ENCODE data around the gene PARD3. TPM values are rescaled to one million over a fixed set of nuclear protein-coding genes. Genes with fewer than 3 reads are reported as not detected.
A peak's percentile ranks its signal among the peaks of the same experiment; 100 is the strongest.
"Not testable (repeated sequence)": the region's sequence is repeated elsewhere in the genome, so short reads cannot be mapped to it uniquely, and the experiment has no call there.

The PARD3 gene
- total RNA-seq, 2 donors from 2014 or later = 36.1 to 48.5 TPM

GRCh38 chr10:34796133-34796532 is 19.0 kb downstream of the PARD3 start:
- Histone ChIP-seq H3K27ac (peak overlapping the region in 1 of 4 donors; percentile 2), H3K4me1 (peaks cover 60% of the 10 kb centered on the region), H3K36me3 (replicated peaks in 1 of 2; ENCODE audit: insufficient read depth in 1 of 2, low read depth in 2 of 2) (no peaks in the 10 kb centered on the region), H3K27me3 (no peaks in the 10 kb centered on the region), H3K9me3 (no peaks in the 10 kb centered on the region), H3K4me3 (no peak overlapping the region)
- intact Hi-C loops (cut with DNase I) = loop anchor here (10.0 kb wide), 1 partner anchor 121 kb away; no protein-coding TSS in a partner anchor
- 42 to 43% methylated on average over 1 of the region's 1 CpG for WGBS, 2 donors
- ATAC-seq = no peak
- TF ChIP-seq CTCF (IDR thresholded peaks at IDR 0.05) = no peak
- TF ChIP-seq POLR2A (IDR thresholded peaks at IDR 0.05) = no peak
- no peak for DNase-seq

- Histone ChIP-seq H3K4me3 (no peak overlapping the region), H3K36me3 (replicated peaks in 1 of 2; ENCODE audit: insufficient read depth in 1 of 2, low read depth in 2 of 2) (no peaks in the 10 kb centered on the region), H3K27me3 (no peaks in the 10 kb centered on the region), H3K4me1 (peaks cover 60% of the 10 kb centered on the region), H3K27ac (peak overlapping the region in 3 of 4 donors; percentile 1 to 32 (median 29)), H3K9me3 (no peaks in the 10 kb centered on the region)
- no peak for TF ChIP-seq CTCF (IDR thresholded peaks at IDR 0.05)
- no peak for DNase-seq
- no peak for ATAC-seq
- intact Hi-C loops (cut with DNase I) = loop anchor here (10.0 kb wide), 1 partner anchor 121 kb away; no protein-coding TSS in a partner anchor
- 97% methylated on average over 6 of the region's 6 CpGs; no CpG with 5 or more reads in 1 of the 2 donors for WGBS, 2 donors
These were observed 19.8 kb downstream of the PARD3 start for GRCh38 chr10:34795334-34795733.

GRCh38 chr10:34794835-34795234 is 20.3 kb downstream of the PARD3 start:
- Histone ChIP-seq H3K4me1 (peaks cover 60% of the 10 kb centered on the region), H3K27ac (peak overlapping the region in 1 of 4 donors; percentile 1), H3K27me3 (no peaks in the 10 kb centered on the region), H3K36me3 (replicated peaks in 1 of 2; ENCODE audit: insufficient read depth in 1 of 2, low read depth in 2 of 2) (no peaks in the 10 kb centered on the region), H3K9me3 (no peaks in the 10 kb centered on the region), H3K4me3 (no peak overlapping the region)
- 62 to 66% methylated on average over 4 of the region's 4 CpGs for WGBS, 2 donors
- TF ChIP-seq POLR2A (IDR thresholded peaks at IDR 0.05) (no peak), CTCF (IDR thresholded peaks at IDR 0.05) (no peak)
- ATAC-seq (no peak), DNase-seq (peak in 1 of 4 donors; percentile 30)
- intact Hi-C loops (cut with DNase I) = loop anchor here (10.0 kb wide), 1 partner anchor 120 kb away; no protein-coding TSS in a partner anchor

- intact Hi-C loops (cut with DNase I) = loop anchor here (10.0 kb wide), 1 partner anchor 119 kb away; no protein-coding TSS in a partner anchor
- H3K4me3 ChIP-seq; H3K27me3 ChIP-seq; ATAC-seq; DNase-seq; H3K36me3 ChIP-seq (replicated peaks in 1 of 2; ENCODE audit: insufficient read depth in 1 of 2, low read depth in 2 of 2); H3K9me3 ChIP-seq: not testable (repeated sequence)
- WGBS, 2 donors = 91 to 98% methylated on average over 3 to 5 of the region's 5 CpGs
- Histone ChIP-seq H3K4me1 (peaks cover 69% of the 10 kb centered on the region), H3K27ac (peak overlapping the region in 1 of 4 donors; percentile 40)
These were observed 21.5 kb downstream of the PARD3 start for GRCh38 chr10:34793581-34793980.

- H3K27me3 ChIP-seq = no peaks in the 10 kb centered on the region
- intact Hi-C loops (cut with DNase I) = loop anchor here (10.0 kb wide), 1 partner anchor 118 kb away; no protein-coding TSS in a partner anchor
- H3K4me3 ChIP-seq = no peak overlapping the region
- H3K4me1 ChIP-seq = peaks cover 70% of the 10 kb centered on the region
- DNase-seq = no peak
- H3K36me3 ChIP-seq (replicated peaks in 1 of 2; ENCODE audit: insufficient read depth in 1 of 2, low read depth in 2 of 2) = no peaks in the 10 kb centered on the region
- H3K9me3 ChIP-seq = no peaks in the 10 kb centered on the region
- 39 to 40% methylated on average over 6 to 7 of the region's 7 CpGs for WGBS, 2 donors
- peak overlapping the region in 2 of 4 donors; percentile 8 to 40 for H3K27ac ChIP-seq
- no peak for TF ChIP-seq CTCF (IDR thresholded peaks at IDR 0.05)
- TF ChIP-seq POLR2A (IDR thresholded peaks at IDR 0.05) = no peak
- ATAC-seq = no peak
These were observed 22.2 kb downstream of the PARD3 start for GRCh38 chr10:34792881-34793280.
